NCI-H748 (cell line): ENCODE data around the gene CELA1.
A peak's percentile ranks its signal among the peaks of the same experiment; 100 is the strongest.
"Not testable (repeated sequence)": the region's sequence is repeated elsewhere in the genome, so short reads cannot be mapped to it uniquely, and the experiment has no call there.

ENCODE experiments used
- DNase-seq: peaks from one replicate; lab custom pipeline; 2025; ENCODE audit not compliant: unreplicated experiment; lab: John Stamatoyannopoulos, UW

The CELA1 gene

DNA sequence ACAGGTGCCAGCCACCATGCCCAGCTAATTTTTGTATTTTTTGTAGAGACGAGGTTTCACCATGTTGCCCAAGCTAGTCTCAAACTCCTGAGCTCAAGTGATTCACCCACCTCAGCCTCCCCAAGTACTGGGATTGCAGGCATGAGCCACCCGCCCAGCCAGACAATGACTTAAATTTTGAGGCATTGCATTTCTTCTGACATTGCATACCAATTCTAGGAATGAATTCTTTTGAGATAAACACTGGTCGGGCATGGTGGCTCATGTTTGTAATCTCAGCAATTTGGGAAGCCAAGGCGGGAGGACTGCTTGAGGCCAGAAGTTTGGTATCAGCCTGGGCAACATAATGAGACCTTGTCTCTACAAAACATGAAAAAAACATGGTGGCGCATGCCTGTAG is 2.5 kb upstream of the CELA1 start:
- no peak for DNase-seq

- DNase-seq, result no peak
Observed at GRCh38 chr12:51348116-51348515, 1.6 kb upstream of the CELA1 start.

- DNase-seq, result no peak
Observed at GRCh38 chr12:51345681-51346080, 798 bp downstream of the CELA1 start.

- DNase-seq, result no peak
Observed at GRCh38 chr12:51343201-51343600, 3.3 kb downstream of the CELA1 start.

- no peak for DNase-seq
Observed at GRCh38 chr12:51342416-51342815, 4.1 kb downstream of the CELA1 start.

DNA sequence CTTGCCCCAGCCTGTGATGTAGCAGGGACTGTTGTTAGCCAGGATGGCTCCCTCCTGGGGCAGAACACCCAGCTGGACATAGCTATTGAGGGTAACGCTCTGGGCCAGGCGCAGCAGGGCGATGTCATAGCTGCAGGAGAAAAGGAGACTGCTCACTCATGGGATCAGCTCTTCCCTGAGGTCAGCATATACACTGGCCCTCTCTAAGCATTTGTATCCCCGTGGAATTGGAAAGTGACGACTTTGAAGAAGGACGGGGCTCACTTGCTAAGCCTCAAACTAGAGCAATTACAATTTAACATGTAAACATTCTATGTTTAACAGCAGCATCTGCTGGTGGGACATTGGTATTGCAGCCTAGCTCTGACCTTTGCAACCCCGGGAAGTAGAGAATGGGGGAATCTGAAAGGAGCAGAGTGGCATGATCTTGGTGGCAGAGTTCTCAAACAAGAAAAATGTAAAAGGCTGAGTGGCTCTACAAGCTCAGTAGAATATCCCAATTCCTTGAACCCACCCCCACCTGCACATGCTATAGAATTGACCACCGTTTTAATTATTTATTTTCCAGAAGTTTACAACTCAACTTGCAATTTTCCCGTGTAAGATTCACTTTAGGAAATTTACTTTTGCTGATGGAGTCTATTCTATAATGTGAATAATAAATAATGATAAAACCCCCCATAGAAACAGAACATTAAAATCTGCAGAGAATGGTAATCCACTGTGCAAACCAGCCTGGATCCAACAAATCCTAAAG is 5.0 kb downstream of the CELA1 start:
- DNase-seq, result peak; percentile 77

- no peak for DNase-seq
Observed at GRCh38 chr12:51339750-51340149, 6.7 kb downstream of the CELA1 start.

DNA sequence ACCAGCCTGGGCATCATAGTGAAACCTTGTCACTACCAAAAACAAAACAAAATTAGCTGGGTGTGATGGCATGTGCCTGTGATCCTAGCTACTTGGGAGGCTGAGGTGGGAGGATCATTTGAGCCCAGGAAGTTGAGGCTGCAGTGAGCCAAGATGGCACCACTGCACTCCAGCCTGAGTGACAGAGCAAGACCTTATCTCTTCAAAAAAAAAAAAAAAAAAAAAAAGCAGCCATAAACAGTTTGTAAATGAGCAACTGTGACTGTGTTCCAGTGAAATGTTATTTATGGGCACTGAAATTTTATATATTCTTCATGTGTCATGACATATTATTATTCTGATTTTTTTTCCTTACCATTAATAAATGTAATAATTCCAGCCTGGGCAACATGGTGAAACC is 9.1 kb downstream of the CELA1 start:
- not testable (repeated sequence) for DNase-seq

- no peak for DNase-seq
Observed at GRCh38 chr12:51335931-51336330, 10.5 kb downstream of the CELA1 start.

DNA sequence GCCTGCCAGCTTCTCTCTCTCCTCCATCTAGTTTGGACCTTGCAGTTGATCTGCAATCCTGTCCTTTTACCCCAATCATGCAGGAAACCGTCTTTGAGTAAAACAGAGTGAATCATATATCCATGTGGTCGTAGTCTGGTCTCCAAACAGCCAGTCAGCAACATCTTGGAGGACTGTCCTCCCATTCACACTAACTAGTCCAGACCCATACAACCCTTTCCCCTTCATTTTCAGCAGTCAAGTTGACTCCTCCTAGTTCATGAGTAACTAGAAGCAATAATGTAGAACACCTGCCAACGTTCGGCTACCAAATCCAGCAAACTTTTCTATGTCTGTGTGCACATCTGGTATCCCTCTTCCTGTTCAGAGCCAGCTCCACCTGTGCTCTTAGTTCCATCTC is 11.7 kb downstream of the CELA1 start:
- DNase-seq, result no peak

- DNase-seq, result no peak
Observed at GRCh38 chr12:51333536-51333935, 12.9 kb downstream of the CELA1 start.

GRCh38 chr12:51330186-51330585 is 16.3 kb downstream of the CELA1 start:
- DNase-seq, result no peak

- DNase-seq, result no peak
Observed at GRCh38 chr12:51329742-51330141, 16.7 kb downstream of the CELA1 start.

GRCh38 chr12:51328587-51328986 is 17.9 kb downstream of the CELA1 start:
- DNase-seq, result no peak

DNA sequence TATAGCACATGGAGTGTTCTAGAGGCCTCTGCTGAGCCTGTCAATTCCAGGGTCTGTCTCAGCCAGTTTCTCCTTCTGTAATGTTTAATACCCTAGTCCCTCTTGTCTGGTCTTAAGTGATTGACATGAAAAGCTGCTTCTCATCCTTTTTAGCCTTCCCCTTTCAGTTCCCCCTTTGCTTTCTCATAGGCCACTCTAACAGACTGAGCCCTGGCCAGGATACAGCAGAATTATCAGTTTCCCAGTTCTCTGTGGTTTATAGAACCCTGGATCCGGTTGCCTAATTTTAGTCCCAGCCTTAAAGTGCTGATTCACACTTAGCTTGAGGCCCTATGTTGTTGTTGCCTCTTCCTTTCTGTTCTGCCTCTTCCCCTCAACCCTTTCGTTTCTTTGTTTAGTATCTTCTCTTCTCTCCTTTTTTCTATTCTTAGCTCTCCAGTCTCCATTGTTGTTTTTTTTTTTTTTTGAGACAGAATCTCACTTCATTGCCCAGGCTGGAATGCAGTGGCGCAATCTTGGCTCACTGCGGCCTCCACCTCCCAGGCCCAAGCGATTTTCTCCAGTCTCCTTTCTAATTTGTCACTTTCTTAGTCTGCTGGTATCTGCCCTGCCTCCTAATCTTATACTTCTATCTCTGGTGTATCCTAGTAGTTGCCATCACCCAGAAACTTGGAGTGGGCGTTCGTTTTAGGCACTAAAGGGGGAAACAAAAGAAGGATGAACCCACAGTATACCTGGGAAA is 19.6 kb downstream of the CELA1 start:
- DNase-seq, result no peak

DNA sequence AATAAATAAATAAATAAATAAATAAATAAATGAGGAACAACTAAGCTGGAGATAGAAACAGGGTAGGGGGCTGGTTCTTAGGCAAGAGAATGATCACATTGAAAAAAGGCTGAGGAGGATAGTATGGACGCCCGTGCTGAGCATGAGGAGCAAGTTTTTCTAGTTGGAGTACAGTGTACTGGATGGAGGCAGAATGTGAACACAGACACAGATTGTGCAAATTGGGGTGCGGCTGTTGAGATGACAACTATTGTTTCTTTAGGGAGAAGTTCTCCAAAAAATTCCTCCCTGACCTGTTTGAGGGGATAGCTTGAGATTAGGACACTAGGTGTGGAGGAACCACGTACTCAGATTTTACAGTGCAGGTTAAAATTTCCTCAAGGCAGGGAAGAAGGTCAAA is 21.5 kb downstream of the CELA1 start:
- no peak for DNase-seq

- no peak for DNase-seq
Observed at GRCh38 chr12:51323966-51324895, 22.2 kb downstream of the CELA1 start, which contains the start of gene BIN2. Gene BIN2 (minus strand): TSS chr12:51324174. CDS start chr12:51324102, 72 bp downstream.

- no peak for DNase-seq
Observed at GRCh38 chr12:51323317-51323960, 23.0 kb downstream of the CELA1 start.

DNA sequence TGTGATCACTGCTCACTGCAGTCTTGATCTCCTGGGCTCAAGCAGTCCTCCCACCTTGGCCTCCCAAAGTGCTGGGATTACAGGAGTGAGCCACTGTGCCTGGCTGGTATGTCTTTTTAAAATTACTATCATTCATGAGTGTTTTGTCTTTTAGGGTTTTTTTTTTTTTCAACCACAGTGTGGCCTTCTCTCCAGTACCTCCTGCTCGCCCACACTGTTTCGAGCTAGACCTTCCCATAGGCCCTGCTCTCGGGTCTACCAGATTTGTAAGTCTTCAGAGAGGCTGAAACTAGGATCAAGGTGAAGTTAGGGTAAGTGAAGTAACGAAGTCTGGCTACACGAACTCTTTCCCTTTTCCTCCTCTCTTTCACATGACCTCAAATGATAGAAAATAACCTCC is 24.0 kb downstream of the CELA1 start:
- no peak for DNase-seq

DNA sequence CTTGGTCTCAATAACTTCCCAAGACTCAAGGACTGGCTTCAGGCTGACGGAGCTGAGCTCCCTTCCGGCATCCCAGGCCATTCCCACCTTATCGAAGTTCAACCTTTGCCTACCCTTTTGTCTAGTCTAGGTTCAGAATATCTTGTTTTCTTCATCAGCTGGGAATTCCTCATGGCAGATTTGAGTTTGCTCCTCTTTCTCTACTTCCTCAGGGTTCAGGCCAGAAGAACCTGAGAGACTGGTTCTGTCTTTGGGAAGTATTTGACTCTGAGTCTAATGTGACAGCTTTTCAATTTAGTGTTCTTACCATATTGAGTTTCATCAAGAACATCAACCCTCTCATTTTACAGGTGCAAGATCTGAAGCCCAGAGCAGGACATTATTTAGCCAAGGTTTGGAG is 24.6 kb downstream of the CELA1 start:
- no peak for DNase-seq
